ENCODE data around the gene LDLRAP1. TPM values are rescaled to one million over a fixed set of nuclear protein-coding genes. Genes with fewer than 3 reads are reported as not detected.

LDLRAP1 gene
- total RNA-seq, 1 experiment from 2014 or later: 26.0 TPM

DNA sequence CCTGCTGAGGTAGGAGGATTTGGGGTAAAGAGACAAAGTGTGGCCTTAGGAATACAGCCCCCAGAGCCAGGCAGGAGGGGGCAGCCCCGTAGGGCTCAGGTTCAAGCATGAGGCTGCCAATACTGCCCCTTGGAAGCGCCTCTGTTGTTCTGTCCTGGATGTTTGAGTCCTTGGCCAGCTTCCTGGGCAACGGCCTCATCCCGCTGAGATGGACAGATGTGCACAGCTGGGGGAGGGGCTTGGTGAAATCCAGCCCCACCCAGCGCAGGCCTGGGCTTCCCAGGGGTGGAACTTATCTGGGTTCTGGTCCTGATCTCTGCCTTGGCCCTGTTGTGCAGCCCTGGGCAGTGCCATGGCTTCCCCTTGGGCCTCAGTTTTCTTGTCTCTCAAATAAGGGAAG is 38.4 kb downstream of the LDLRAP1 start:
- Histone ChIP-seq H3K79me2 (ENCODE audit: insufficient read depth, low read length) (no peaks in the 10 kb centered on the region), H3K4me2 (ENCODE audit: low read length) (no peak overlapping the region), H3K9ac (ENCODE audit: low read length) (no peak overlapping the region), H3K36me3 (ENCODE audit: control insufficient read depth in 1 of 2, insufficient read depth in 2 of 2, low read length in 2 of 2) (no peaks in the 10 kb centered on the region), H3K27ac (ENCODE audit: low read depth, low read length) (no peak overlapping the region), H4K20me1 (ENCODE audit: insufficient read depth) (no peaks in the 10 kb centered on the region), H3K9me2 (ENCODE audit: insufficient read depth) (no peaks in the 10 kb centered on the region), H3K27me3 (ENCODE audit: insufficient read depth, low read length) (no peaks in the 10 kb centered on the region), H3K4me3 (replicated peaks in 1 of 2; ENCODE audit: low read depth in 1 of 2, low read length in 2 of 2) (no peak overlapping the region), H3K4me1 (ENCODE audit: control insufficient read depth in 1 of 2, insufficient read depth in 2 of 2, low read length in 2 of 2) (no peaks in the 10 kb centered on the region), H3K9me3 (ENCODE audit: control insufficient read depth in 1 of 2, insufficient read depth in 1 of 2, low read depth in 1 of 2, low read length in 2 of 2) (no peaks in the 10 kb centered on the region), H2AFZ (ENCODE audit: low read depth, low read length, poor library complexity, severe bottlenecking) (no peak overlapping the region)
- ChIA-PET CTCF (no interaction called here), RAD21 (ENCODE audit: low non-redundant PET in 1 of 2, low total read pairs in 2 of 2, uncharacterized antibody in 2 of 2, unreplicated experiment in 2 of 2) (no interaction called here), POLR2A (no interaction called here)
- DNase-seq (ENCODE audit: low read depth, low spot score) (no peak), ATAC-seq (no peak)
- TF ChIP-seq, protein P1, sequence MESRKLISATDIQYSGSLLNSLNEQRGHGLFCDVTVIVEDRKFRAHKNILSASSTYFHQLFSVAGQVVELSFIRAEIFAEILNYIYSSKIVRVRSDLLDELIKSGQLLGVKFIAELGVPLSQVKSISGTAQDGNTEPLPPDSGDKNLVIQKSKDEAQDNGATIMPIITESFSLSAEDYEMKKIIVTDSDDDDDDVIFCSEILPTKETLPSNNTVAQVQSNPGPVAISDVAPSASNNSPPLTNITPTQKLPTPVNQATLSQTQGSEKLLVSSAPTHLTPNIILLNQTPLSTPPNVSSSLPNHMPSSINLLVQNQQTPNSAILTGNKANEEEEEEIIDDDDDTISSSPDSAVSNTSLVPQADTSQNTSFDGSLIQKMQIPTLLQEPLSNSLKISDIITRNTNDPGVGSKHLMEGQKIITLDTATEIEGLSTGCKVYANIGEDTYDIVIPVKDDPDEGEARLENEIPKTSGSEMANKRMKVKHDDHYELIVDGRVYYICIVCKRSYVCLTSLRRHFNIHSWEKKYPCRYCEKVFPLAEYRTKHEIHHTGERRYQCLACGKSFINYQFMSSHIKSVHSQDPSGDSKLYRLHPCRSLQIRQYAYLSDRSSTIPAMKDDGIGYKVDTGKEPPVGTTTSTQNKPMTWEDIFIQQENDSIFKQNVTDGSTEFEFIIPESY (IDR thresholded peaks at IDR 0.05; ENCODE audit: extremely low read depth, insufficient replicate concordance, low read length): no peak
- TF ChIP-seq ELF1 (IDR thresholded peaks at IDR 0.05; ENCODE audit: borderline replicate concordance, low read depth): no peak
- no TSS peak for BruUV-seq (replicated peaks)
- intact Hi-C loops (cut with micrococcal nuclease): no loop called here

- intact Hi-C loops (cut with micrococcal nuclease): no loop called here
- Histone ChIP-seq H4K20me1 (ENCODE audit: insufficient read depth) (no peaks in the 10 kb centered on the region), H3K4me1 (ENCODE audit: control insufficient read depth in 1 of 2, insufficient read depth in 2 of 2, low read length in 2 of 2) (no peaks in the 10 kb centered on the region), H3K9me3 (ENCODE audit: control insufficient read depth in 1 of 2, insufficient read depth in 1 of 2, low read depth in 1 of 2, low read length in 2 of 2) (no peaks in the 10 kb centered on the region), H3K27ac (ENCODE audit: low read depth, low read length) (no peak overlapping the region), H2AFZ (ENCODE audit: low read depth, low read length, poor library complexity, severe bottlenecking) (no peak overlapping the region), H3K9ac (ENCODE audit: low read length) (no peak overlapping the region), H3K9me2 (ENCODE audit: insufficient read depth) (no peaks in the 10 kb centered on the region), H3K27me3 (ENCODE audit: insufficient read depth, low read length) (no peaks in the 10 kb centered on the region), H3K36me3 (ENCODE audit: control insufficient read depth in 1 of 2, insufficient read depth in 2 of 2, low read length in 2 of 2) (no peaks in the 10 kb centered on the region), H3K4me3 (replicated peaks in 1 of 2; ENCODE audit: low read depth in 1 of 2, low read length in 2 of 2) (no peak overlapping the region), H3K79me2 (ENCODE audit: insufficient read depth, low read length) (no peaks in the 10 kb centered on the region), H3K4me2 (ENCODE audit: low read length) (no peak overlapping the region)
- ChIA-PET POLR2A (interaction anchor here (0.7 kb wide), 1 partner anchor 35 kb away, joined by 5 read pairs; no protein-coding TSS in a partner anchor), RAD21 (ENCODE audit: low non-redundant PET in 1 of 2, low total read pairs in 2 of 2, uncharacterized antibody in 2 of 2, unreplicated experiment in 2 of 2) (no interaction called here), CTCF (no interaction called here)
- ATAC-seq: no peak
- DNase-seq (ENCODE audit: low read depth, low spot score): no peak
- TF ChIP-seq ELF1 (IDR thresholded peaks at IDR 0.05; ENCODE audit: borderline replicate concordance, low read depth) (no peak), EZH2phosphoT487 (IDR thresholded peaks at IDR 0.05; ENCODE audit: borderline replicate concordance) (no peak), FOSL1 (IDR thresholded peaks at IDR 0.05; ENCODE audit: low read depth) (no peak), ZFX (IDR thresholded peaks at IDR 0.05) (no peak), YY1 (IDR thresholded peaks at IDR 0.05; ENCODE audit: extremely low read depth, insufficient replicate concordance, low read depth, low read length) (no peak), CBX3 (IDR thresholded peaks at IDR 0.05; ENCODE audit: low read depth) (no peak), RAD21 (IDR thresholded peaks at IDR 0.05; ENCODE audit: low read depth) (no peak), SP1 (IDR thresholded peaks at IDR 0.05; ENCODE audit: low read depth) (no peak), POLR2A (IDR thresholded peaks at IDR 0.05; ENCODE audit: borderline replicate concordance, extremely low read depth, insufficient read depth, insufficient read length) (no peak), JUND (IDR thresholded peaks at IDR 0.05) (no peak), SRF (IDR thresholded peaks at IDR 0.05; ENCODE audit: low read depth) (no peak)
- TF ChIP-seq, protein P1 (IDR thresholded peaks at IDR 0.05; ENCODE audit: extremely low read depth, insufficient replicate concordance, low read length): no peak
- no TSS peak for BruUV-seq (replicated peaks)
Measured at GRCh38 chr1:25583519-25584370, 40.3 kb downstream of the LDLRAP1 start.

Measured in HCT116 (cell line).